CD14-positive monocyte (primary cell): ENCODE data around the gene DUSP8. TPM values are rescaled to one million over a fixed set of nuclear protein-coding genes. Genes with fewer than 3 reads are reported as not detected.

Source experiments
- DNase-seq, 3 donors: peaks; one replicate each; pipeline ENCODE4 v3.0.0-alpha.2; 2011 to 2022
- H2AFZ ChIP-seq: 2 replicates; pipeline ENCODE4 v1.6.0; 2012; ENCODE audit warnings: mild to moderate bottlenecking, low read depth, low read length, inconsistent platforms; ENCODE audit not compliant: insufficient read depth, poor library complexity, severe bottlenecking
- H3K27ac ChIP-seq, 2 donors: 1 replicate in 1 of 2; 2 replicates in 1 of 2; pipeline ENCODE4 v1.5.1; 2012 to 2013; ENCODE audit warnings: low read length in 2 of 2, control low read depth in 1 of 2, inconsistent platforms in 1 of 2, low read depth in 1 of 2, mild to moderate bottlenecking in 1 of 2
- H3K27me3 ChIP-seq, 2 donors: one replicate each; pipeline versions ENCODE4 v1.6.0 to v1.6.1; 2011 to 2013; ENCODE audit warnings: low read length in 2 of 2; ENCODE audit not compliant: control insufficient read depth in 2 of 2, insufficient read depth in 2 of 2
- H3K36me3 ChIP-seq, 2 donors: replicated peaks in 1 of 2; 1 replicate in 1 of 2; 2 replicates in 1 of 2; pipeline versions ENCODE4 v1.5.1 to v1.6.1; 2012 to 2013; ENCODE audit warnings: low read length in 2 of 2, control low read depth in 1 of 2, inconsistent platforms in 1 of 2, mild to moderate bottlenecking in 1 of 2; ENCODE audit not compliant: insufficient read depth in 2 of 2, control insufficient read depth in 1 of 2
- H3K4me1 ChIP-seq, 2 donors: 1 replicate in 1 of 2; 2 replicates in 1 of 2; pipeline versions ENCODE4 v1.5.1 to v1.6.1; 2012 to 2013; ENCODE audit warnings: low read length in 2 of 2, control low read depth in 1 of 2, inconsistent platforms in 1 of 2, mild to moderate bottlenecking in 1 of 2, moderate library complexity in 1 of 2; ENCODE audit not compliant: insufficient read depth in 2 of 2, control insufficient read depth in 1 of 2
- H3K4me2 ChIP-seq: replicated peaks from 2 replicates; pipeline ENCODE3; 2012; ENCODE audit warnings: low read length, moderate library complexity, mild to moderate bottlenecking; ENCODE audit not compliant: poor library complexity, severe bottlenecking; ENCODE audit errors: extremely low read depth
- H3K4me3 ChIP-seq, 3 experiments: fragments of 200-600 bp in 1 of 3; sonication (generic) in 1 of 3; replicated peaks in 1 of 3; 1 replicate in 2 of 3; 2 replicates in 1 of 3; pipeline ENCODE4 v1.5.1; 2011 to 2013; ENCODE audit warnings: low read length in 3 of 3, mild to moderate bottlenecking in 3 of 3, control low read depth in 2 of 3, low read depth in 2 of 3, inconsistent platforms in 1 of 3, moderate library complexity in 1 of 3
- H3K79me2 ChIP-seq: 2 replicates; pipeline ENCODE4 v1.6.0; 2012; ENCODE audit warnings: mild to moderate bottlenecking, control low read depth, inconsistent platforms, low read length, moderate library complexity; ENCODE audit not compliant: insufficient read depth
- H3K9ac ChIP-seq: 2 replicates; pipeline ENCODE4 v1.6.0; 2017; ENCODE audit warnings: low read length, mild to moderate bottlenecking; ENCODE audit not compliant: insufficient read depth, poor library complexity, severe bottlenecking
- H3K9me3 ChIP-seq, 2 donors: replicated peaks in 1 of 2; 1 replicate in 1 of 2; 2 replicates in 1 of 2; pipeline versions ENCODE4 v1.5.1 to v1.6.1; 2012 to 2013; ENCODE audit warnings: low read length in 2 of 2, control low read depth in 1 of 2; ENCODE audit not compliant: control insufficient read depth in 1 of 2, insufficient read depth in 1 of 2
- H4K20me1 ChIP-seq: 2 replicates; pipeline ENCODE4 v1.6.0; 2012; ENCODE audit warnings: mild to moderate bottlenecking, low read length, control low read depth, moderate library complexity; ENCODE audit not compliant: insufficient read depth
- H3K27ac Mint-ChIP-seq, 7 donors: one replicate each; pipeline ENCODE4 v1.8.0; 2020; ENCODE audit warnings: mild to moderate bottlenecking in 7 of 7, mixed read lengths in 7 of 7, moderate library complexity in 6 of 7, inconsistent platforms in 2 of 7
- H3K27me3 Mint-ChIP-seq, 3 donors: one replicate each; pipeline ENCODE4 v1.8.0; 2021 to 2022; ENCODE audit warnings: low read depth in 3 of 3, mild to moderate bottlenecking in 3 of 3, mixed read lengths in 3 of 3, moderate library complexity in 3 of 3, inconsistent platforms in 1 of 3
- H3K36me3 Mint-ChIP-seq, 2 donors: one replicate each; pipeline ENCODE4 v1.8.0; 2020; ENCODE audit warnings: mixed read lengths in 2 of 2, inconsistent platforms in 1 of 2, mild to moderate bottlenecking in 1 of 2
- H3K4me1 Mint-ChIP-seq: one replicate; pipeline ENCODE4 v1.8.0; 2020; ENCODE audit warnings: mild to moderate bottlenecking, mixed read lengths
- H3K4me3 Mint-ChIP-seq, 2 donors: one replicate each; pipeline ENCODE4 v1.8.0; 2020; ENCODE audit warnings: mild to moderate bottlenecking in 2 of 2, mixed read lengths in 2 of 2, moderate library complexity in 1 of 2
- H3K9me3 Mint-ChIP-seq, 7 donors: one replicate each; pipeline ENCODE4 v1.8.0; 2020 to 2022; ENCODE audit warnings: mixed read lengths in 7 of 7, mild to moderate bottlenecking in 6 of 7, moderate library complexity in 6 of 7, inconsistent platforms in 2 of 7
- WGBS: methylation state at CpG from one replicate; pipeline ENCODE4 v1.1.5; 2013; ENCODE audit warnings: missing lambda C conversion rate; ENCODE audit not compliant: insufficient coverage; 5-methylcytosine and 5-hydroxymethylcytosine counted together
- intact Hi-C, 2 donors: fragments of 100-400 bp; cut with micrococcal nuclease; formaldehyde crosslinking; loops; one replicate each; pipeline versions ENCODE4 v1.15.0 to v1.15.1; 2023
- polyA plus RNA-seq, 3 donors: library from polyadenylated mRNA; depleted of rRNA in 1 of 3; unstranded in 2 of 3; stranded (reverse) in 1 of 3; fragments of 300-500 nt in 2 of 3; fragments of >200 nt in 1 of 3; fragmentation: Illumina TruSeq in 2 of 3; gene quantifications; 1 replicate in 2 of 3; 2 replicates in 1 of 3; pipeline ENCODE4 v1.2.3, GENCODE V29; 2012 to 2021
- TF ChIP-seq, protein P1 (sequence below): fragments of 200-600 bp; IDR thresholded peaks from one replicate; pipeline ENCODE4 v1.8.0; 2022; ENCODE audit warnings: antibody characterized with exemption, mild to moderate bottlenecking

Gene DUSP8
- polyA plus RNA-seq, 3 donors, result 0.61 TPM; not detected in 2

DNA sequence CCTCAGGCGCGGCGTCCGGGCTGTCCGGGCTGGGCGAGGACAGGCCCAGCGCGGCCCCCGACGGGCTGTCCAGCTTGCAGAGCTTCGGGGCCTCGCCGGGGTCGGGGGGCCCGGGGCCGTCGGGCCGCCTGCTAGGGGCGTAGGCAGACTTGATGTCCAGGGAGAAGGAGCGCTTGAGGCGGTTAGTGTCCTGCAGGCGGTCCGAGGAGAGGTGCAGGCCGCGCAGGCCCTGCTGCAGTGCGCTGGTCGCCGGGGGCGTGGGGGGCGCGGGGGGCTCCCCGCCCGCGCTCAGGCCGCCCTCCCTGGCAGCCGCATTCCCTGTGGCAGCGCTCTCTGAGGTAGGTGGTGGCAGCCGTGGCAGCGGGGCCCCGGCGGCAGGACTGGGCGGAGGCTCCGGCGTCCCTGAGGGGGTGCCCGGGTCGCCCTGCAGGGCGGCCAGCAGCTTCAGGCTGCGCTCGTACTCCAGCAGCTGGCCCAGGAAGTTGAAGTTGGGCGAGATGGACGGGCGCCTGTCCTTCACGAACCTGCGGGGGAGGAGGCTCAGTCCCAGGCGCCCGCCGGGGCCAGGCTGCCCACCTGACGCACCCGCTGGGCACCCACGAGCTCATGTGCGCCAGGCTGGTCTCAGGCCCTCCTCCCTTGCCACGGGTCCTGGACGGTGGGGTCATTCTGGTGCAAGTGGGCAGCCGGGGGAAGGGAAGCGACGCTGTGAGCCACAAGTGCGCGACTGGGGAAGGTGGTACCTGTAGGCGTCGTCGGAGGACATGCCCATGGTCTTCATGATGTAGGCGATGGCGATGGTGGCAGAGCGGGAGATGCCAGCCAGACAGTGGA lies 14.8 kb downstream of the DUSP8 start:
- Mint-ChIP-seq H3K4me1 (no peaks in the 10 kb centered on the region), H3K27ac (no peak overlapping the region), H3K4me3 (peak overlapping the region in 1 of 2 donors; percentile 65), H3K36me3 (no peaks in the 10 kb centered on the region), H3K9me3 (peaks cover 0 to 5% (median 0%) of the 10 kb centered on the region in 7 donors), H3K27me3 (peaks cover 35 to 67% (median 45%) of the 10 kb centered on the region in 3 donors)
- Histone ChIP-seq H3K79me2 (no peaks in the 10 kb centered on the region), H3K36me3 (no peaks in the 10 kb centered on the region), H3K9ac (no peak overlapping the region), H3K4me3 (no peak overlapping the region), H3K4me2 (no peak overlapping the region), H3K27ac (no peak overlapping the region), H3K9me3 (no peaks in the 10 kb centered on the region), H3K27me3 (peaks cover 0 to 35% of the 10 kb centered on the region in 2 donors), H3K4me1 (no peaks in the 10 kb centered on the region), H2AFZ (no peak overlapping the region), H4K20me1 (no peaks in the 10 kb centered on the region)
- TF ChIP-seq, protein P1, sequence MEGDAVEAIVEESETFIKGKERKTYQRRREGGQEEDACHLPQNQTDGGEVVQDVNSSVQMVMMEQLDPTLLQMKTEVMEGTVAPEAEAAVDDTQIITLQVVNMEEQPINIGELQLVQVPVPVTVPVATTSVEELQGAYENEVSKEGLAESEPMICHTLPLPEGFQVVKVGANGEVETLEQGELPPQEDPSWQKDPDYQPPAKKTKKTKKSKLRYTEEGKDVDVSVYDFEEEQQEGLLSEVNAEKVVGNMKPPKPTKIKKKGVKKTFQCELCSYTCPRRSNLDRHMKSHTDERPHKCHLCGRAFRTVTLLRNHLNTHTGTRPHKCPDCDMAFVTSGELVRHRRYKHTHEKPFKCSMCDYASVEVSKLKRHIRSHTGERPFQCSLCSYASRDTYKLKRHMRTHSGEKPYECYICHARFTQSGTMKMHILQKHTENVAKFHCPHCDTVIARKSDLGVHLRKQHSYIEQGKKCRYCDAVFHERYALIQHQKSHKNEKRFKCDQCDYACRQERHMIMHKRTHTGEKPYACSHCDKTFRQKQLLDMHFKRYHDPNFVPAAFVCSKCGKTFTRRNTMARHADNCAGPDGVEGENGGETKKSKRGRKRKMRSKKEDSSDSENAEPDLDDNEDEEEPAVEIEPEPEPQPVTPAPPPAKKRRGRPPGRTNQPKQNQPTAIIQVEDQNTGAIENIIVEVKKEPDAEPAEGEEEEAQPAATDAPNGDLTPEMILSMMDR, result no peak
- 72% methylated on average over 72 of the region's 74 CpGs for WGBS
- intact Hi-C loops, result no loop called here
- no peak for DNase-seq

DNA sequence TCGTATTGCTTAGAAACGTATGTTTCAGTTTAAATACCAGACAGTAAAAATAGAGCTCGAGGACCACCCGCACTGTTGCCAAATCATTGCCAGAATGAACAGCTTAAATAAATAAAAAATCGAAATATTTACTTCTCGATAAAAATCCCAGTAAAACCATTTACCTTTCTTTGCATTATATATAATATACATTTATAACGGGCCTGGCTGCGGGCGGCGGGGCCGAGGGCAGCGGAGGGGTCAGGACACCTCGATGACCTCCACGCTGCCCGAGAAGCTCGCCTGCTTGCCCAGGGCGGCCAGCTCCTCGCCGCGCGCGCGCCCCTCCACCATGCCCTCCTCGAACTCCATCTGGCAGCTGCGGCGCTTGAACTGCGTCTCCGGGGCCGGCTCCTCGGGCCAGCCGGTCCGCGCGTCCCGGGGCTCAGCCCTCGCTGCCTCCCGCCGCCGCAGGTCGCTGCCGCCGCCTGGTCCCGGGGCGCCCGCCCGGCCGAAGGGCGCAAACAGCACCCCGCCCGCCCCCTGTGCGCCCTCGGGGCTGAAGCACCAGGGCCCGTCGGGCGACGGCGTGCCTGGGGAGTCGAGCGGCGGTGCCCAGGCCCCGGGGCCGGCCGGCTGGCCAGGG lies 15.7 kb downstream of the DUSP8 start:
- Histone ChIP-seq H4K20me1 (no peaks in the 10 kb centered on the region), H3K4me1 (no peaks in the 10 kb centered on the region), H3K79me2 (no peaks in the 10 kb centered on the region), H3K36me3 (no peaks in the 10 kb centered on the region), H3K9me3 (no peaks in the 10 kb centered on the region), H3K27ac (no peak overlapping the region), H3K9ac (no peak overlapping the region), H2AFZ (no peak overlapping the region), H3K4me3 (no peak overlapping the region), H3K27me3 (peaks cover 0 to 35% of the 10 kb centered on the region in 2 donors), H3K4me2 (no peak overlapping the region)
- Mint-ChIP-seq H3K9me3 (peaks cover 0 to 5% (median 0%) of the 10 kb centered on the region in 7 donors), H3K4me3 (peak overlapping the region in 1 of 2 donors; percentile 48), H3K4me1 (no peaks in the 10 kb centered on the region), H3K27me3 (peaks cover 37 to 65% (median 48%) of the 10 kb centered on the region in 3 donors), H3K27ac (no peak overlapping the region), H3K36me3 (no peaks in the 10 kb centered on the region)
- TF ChIP-seq, protein P1, result no peak
- DNase-seq, result no peak
- intact Hi-C loops, result no loop called here
- WGBS, result 22% methylated on average over 60 of the region's 63 CpGs
